ENCODE measurements around the gene KEL.

The KEL gene

DNA sequence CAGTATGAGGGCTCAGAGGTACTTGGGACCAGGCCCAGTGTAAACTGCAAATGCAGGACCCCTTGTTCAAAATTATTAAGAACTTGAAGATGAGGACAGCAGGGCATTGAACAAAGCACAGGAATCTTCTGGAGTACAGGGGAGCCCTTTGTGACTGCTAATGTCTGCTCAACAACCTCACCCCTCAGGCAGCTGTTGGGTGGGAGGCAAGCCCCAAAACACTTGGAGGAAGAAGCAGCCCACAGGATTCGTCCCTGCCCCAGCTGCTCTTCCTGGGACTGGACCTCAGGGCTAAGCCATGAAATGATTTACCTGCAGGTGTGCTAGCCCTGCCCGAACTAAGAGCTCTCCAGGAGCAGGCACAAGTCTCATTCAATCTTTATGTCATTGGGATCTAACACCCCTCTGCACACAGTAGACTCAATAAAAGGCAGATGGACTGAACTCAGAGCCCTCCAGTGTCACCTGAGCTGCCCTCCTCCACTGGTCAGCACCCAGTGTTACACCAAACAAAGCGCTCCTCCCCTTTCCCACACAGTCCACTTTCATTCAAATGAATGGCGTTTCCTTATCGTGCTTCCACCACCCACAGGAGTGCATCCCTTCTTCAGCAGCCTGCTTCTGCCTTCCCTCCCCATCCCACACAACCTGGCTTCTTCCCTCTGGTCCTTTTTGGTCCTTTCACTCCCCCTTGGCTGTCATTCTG is 29.6 kb downstream of the KEL start:
- in situ Hi-C loops (cut with MboI; ENCODE audit: low sequenced_read_pairs), result no loop called here

DNA sequence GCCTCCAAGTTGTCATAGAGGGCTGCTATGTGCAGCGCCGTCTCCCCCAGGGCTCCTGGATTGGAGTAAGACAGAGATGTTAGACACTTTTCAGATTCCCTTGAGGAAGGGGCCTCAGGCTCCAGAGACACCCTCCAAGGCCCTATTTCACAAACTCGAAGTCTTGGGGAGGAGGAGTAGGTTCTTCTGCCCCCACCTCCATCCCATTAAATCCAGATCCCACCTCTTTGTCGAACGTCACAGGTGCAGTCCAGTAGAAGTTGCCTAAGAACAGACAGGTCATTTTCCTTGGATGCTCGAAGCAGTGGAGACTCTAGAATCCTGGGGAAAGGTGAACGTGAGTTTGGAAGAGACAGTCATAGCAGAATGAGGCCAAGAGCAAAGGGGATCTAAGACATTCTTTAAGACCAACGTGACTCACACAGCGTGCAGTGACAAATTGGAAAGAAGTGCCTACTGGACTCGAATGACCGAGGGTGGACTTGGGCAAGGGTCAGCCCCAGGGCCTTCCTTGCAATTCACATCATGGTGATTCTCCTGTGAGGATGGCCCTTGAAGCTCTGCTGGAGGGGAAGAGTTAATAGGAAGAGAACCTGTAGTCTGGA is 31.9 kb downstream of the KEL start:
- in situ Hi-C loops (cut with MboI; ENCODE audit: low sequenced_read_pairs), result no loop called here

DNA sequence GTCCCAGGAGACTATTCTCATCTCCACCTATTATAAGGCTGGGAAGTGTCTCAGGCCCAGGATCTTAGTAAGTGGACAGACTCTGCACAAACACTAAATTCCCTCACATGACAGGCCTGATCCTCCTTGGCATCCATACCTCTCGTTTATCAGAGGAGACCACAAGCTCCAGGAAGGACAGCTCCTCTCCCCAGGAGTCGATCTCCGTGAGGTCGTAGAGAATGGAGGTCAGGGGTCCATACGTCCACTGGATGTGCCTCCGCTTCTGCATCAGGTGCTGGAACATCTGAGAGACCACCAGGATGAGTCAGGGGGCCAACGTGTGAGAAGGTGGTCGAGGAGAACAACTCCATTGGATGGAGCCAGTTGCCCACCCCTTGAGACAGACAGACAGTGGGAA is 34.2 kb downstream of the KEL start:
- in situ Hi-C loops (cut with MboI; ENCODE audit: low sequenced_read_pairs), result no loop called here

DNA sequence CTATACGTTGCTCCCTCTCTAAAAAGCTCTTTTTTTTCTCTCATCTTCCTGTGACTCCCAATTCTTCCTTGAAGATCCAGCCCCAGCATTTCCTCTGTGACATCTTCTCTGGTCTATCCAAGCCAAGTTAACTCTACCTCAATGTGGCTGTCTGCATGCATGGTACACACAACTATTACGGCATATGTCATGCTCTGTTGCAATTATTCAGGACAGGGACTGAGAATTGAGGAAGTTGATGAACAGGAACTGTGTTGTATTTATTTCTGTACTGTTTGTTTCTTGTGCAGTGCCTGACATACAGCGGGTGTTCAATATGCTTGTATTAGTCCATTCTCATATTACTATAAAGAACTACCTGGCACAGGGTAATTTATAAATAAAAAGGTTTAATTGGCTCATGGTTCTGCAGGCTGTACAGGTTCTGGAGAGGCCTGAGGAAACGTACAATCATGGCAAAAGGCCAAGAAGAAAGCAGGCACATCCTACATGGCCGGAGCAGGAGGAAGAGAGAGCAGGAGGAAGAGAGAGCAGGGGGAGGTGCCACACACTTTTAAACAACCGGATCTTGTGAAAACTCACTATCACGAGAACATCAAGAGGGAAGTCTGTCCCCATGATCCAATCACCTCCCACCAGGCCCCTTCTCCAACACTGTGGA is 34.9 kb downstream of the KEL start:
- in situ Hi-C loops (cut with MboI; ENCODE audit: low sequenced_read_pairs), result no loop called here

DNA sequence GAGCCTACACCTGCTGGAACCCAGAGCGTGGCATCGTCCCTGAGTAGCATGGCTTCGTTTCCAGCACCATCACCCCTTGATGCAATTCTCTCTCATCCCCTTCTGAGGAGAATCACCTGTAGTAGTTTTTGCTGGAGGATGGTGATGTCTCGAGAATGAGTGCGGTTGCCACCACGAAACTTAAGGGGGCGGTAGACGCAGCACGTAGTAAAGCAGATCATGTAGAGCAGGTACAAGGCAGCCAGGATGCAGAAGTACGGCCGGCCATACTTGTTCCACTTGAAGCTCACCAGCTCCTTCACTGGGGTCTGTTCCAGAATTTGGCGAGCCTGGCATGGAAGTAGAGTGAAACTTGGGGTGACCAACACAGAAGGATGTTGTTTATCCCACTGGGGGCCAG is 36.8 kb downstream of the KEL start:
- in situ Hi-C loops (cut with MboI; ENCODE audit: low sequenced_read_pairs), result no loop called here

DNA sequence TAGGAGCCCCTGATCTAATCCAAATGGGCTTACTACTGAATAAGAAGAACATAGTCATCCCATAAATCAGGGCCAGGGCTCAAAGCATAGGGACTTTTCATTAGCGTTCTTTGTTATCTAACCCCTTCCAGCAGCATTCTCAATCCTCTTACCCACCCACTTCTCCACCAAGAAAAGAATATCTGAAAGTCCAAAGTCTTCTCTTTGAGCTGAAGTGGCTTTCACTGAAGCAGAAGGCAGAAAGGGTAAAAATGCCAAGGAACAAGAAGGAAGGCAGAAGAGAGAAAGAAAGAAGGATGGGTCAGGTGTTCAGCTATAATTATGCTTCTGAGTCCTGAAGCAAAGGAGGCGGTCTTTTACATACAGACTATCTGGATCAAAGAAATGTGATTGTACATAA is 38.8 kb downstream of the KEL start:
- in situ Hi-C loops (cut with MboI; ENCODE audit: low sequenced_read_pairs), result no loop called here

DNA sequence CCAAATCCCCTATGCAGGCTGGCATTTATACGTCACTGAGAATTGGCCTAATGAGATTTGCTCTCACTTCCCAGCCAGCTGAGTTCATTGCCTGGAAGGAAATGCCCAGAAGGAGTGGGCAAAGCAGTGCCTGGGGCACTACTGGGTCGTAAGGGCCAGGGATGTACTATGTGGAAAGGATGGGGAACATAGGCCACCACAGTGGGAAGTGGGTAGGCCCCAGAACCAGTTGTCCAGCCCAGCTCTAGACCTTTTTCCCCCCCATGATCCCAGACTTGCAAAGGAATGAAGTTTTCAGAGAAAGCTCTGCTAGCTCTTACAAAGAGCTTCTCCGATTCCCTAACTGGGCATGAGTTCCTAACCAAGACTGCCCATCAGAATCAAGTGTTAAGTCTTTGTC is 42.5 kb downstream of the KEL start:
- in situ Hi-C loops (cut with MboI; ENCODE audit: low sequenced_read_pairs), result no loop called here

DNA sequence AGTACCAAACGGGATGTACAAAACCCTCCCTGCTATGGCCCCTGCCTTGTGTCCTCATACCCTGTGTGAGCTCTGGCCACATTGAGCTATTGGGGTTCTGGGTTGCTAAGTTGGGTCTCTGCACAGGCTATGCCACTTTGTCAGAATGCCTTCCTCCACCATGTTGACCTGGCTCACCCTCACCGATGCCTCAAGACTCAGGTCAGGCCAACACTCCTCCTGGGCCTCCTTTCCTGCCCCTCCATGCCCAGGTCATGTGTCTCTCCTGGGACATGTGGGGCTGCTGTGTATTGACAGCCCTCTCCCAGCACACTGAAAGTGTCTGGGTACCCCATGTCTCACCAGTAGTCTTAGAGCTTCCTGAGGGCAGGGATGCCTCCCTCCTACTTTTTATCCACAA is 43.3 kb downstream of the KEL start:
- in situ Hi-C loops (cut with MboI; ENCODE audit: low sequenced_read_pairs), result no loop called here

DNA sequence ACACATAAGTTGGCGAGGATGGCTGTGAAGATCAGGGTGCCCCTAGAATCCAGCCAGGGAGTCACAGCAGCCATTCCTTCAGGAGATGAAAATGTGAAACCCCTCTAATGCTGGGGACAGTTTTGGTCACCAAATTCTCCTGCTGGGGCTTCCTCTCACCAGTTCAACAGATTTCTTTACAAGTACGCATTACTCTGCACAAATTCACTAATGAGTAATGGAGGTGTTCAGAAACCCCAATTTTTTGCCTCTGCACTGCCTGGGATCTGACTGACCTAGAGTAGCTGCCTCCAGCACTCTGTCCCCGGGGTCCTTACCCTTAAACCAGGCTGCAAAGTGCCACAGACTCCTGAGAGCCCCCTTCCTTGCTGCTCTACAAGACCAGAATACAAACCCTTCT is 44.7 kb downstream of the KEL start:
- in situ Hi-C loops (cut with MboI; ENCODE audit: low sequenced_read_pairs), result no loop called here

DNA sequence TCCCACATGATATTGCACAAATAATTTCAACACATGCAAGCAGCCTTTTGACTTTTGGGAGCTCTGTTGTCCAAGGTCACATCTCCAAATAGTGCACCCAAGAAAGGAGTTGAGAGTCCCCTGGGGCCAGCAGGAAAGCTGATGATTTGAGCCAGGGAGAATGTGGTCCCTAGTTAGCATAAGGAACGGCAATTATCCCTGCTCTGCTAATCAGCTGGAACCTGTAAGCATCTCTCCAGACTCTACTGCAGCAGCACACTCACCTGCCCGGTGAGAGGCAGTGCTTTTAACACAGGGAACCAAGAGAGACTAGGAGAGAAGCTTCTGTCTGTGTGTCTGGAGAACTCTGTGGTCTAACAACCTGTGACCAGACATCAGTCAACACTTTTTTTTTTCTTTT is 45.7 kb downstream of the KEL start:
- in situ Hi-C loops (cut with MboI; ENCODE audit: low sequenced_read_pairs), result no loop called here

DNA sequence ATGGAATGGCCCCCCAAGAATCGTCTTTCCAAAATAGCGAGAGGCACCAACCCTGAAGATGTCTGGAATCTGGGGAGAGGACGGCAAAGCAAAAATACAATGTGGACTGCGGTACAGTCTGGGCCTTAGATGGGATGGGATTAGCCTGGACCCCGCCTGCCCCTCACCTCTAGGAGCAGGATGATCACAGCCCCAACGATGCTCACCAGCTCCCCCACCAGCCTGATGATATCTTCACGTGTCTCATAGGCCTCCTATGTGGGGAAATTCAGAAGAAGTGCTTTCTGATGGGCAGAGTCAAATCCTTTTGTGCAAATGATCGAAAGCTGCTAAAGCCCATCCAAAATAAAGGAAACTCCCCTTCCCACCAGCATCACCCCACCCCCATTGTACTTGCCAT is 46.8 kb downstream of the KEL start:
- in situ Hi-C loops (cut with MboI; ENCODE audit: low sequenced_read_pairs), result no loop called here

DNA sequence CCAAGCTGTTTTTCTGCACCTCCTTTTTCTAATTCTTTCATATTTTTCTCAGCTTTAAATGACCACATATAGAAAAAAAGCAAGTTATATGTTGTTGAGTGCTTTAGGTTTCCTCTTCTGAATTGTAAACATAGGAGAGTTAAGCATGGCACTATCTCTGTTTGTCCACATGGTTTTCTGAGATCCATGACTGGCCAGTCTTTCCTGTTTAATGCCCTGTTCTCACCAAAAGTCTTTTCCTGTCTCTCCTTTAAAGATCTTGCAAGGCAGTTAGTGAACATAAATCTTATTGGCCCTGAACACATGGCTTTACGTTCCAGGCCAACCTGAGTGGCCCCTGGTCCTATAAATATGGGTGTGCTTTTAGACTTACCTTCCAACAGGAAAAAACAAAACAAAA is 48.0 kb downstream of the KEL start:
- in situ Hi-C loops (cut with MboI; ENCODE audit: low sequenced_read_pairs), result no loop called here

DNA sequence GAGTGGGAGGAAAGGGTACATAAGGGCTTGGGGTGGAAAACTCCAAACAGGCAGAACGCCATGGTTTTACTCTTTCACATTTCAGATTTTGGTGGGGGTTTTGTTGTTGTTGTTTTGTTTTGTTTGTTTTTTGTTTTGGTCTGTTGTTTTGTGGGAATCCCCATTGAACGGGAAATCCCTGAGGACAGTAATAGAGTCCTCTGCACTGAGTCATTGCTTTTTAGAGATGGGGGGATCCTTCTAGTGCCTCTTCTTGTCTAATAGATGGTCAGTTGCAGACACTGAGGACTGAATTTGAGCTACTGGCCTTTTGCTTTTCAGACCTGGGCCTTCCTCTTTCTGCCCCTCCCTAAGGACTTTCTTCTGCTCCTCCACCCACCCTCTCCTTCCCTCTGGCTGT is 48.6 kb downstream of the KEL start:
- in situ Hi-C loops (cut with MboI; ENCODE audit: low sequenced_read_pairs), result no loop called here

DNA sequence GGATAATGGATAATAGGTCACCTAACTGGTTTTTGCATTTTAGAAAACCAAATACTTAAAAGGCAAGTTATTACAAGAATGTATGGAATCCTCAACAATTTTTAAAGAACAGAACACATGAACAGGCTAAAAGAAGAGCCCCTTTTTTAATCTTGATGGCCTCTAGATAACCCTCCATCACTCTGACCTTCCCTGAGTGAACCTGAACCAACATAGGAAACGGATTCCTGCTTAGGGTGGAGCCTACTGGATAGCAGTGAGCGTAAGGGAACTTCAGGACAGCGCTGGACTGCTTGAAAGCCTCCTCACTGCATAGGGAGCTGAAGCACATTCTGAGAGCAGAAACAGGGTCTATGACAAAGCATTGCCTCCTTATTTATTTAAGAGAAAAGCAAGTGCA is 49.1 kb downstream of the KEL start:
- in situ Hi-C loops (cut with MboI; ENCODE audit: low sequenced_read_pairs), result no loop called here

DNA sequence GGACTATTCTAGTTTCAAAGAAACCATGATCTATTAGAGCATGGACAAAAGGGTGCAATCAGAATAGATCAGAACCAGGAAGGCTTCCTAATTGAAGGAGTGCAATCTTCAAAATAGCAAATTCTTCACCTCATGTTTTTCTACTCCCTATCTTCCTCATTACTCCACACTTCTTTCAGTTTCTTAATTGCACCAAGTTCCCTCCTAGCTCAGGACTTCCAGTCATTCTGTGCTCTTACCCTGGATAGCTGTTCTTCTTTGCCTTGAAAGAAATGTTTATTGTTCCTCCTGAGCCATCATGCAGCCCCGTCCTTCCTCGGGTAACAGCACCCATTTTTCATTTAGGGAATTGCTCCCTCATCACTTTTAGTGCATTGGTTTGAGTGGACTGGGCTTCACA is 51.7 kb downstream of the KEL start:
- in situ Hi-C loops (cut with MboI; ENCODE audit: low sequenced_read_pairs), result no loop called here

DNA sequence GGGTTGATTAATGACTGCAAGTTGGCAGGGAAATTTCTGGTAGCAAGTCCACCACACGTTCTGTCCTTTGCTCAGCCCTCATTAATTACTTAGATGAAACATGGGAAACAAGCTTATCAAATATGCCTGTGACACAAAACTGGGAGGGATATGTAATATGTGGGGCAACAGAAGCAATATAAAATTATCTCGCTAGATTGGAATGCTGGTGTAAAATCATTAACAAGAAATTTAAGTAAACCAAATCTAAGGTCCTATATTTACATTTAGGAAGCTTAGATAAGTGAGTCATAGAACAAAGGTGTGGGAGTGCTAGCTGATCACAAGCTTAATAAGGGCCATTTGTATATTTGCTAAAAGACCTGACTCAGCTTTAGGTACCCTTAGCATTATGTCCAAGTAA is 52.1 kb downstream of the KEL start:
- in situ Hi-C loops (cut with MboI; ENCODE audit: low sequenced_read_pairs), result no loop called here

DNA sequence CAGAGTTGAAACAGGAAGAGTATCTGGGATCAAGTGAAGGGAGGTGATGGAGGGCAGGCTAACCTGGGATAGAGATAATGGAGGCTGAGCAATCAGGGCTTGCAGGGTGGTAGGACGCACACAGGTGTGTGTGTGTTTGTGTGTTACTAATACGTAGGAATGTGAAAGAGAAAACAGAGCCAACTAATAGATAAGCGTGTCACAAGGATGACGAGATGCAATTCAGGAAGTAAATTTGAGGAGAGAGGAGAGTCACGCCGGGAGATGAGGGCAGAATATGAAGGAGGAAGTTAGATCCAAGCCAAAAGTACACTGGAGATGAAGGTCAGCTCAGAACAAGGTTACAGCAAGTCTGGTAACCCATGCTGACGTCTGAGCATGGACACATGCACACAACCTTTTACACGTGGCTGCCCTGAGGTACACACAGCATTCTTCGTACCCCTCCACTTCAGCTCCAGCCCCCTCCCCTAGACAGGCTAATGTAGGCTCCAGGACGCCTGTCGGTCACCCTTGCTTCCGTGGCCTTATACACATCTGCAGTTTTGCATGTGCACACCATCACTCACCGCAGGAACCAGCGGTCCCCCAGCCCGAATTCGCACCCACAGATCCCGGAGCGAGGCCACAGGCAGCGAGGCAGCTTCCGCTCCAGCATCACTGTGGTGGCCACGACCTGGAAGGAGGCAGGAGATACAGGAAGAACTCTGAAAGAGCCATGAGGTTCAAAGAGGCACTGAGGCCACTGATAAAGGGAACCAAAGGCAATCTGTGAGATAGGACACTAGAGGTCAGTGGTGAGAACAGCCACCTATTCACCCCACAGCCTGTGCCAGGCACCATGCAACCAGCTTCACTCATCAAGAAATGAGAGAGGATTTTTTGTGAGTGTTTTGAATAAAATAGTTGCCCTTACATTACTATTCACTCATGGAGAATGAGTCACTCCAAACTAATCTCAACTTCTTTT is 53.0 kb downstream of the KEL start:
- in situ Hi-C loops (cut with MboI; ENCODE audit: low sequenced_read_pairs), result no loop called here

DNA sequence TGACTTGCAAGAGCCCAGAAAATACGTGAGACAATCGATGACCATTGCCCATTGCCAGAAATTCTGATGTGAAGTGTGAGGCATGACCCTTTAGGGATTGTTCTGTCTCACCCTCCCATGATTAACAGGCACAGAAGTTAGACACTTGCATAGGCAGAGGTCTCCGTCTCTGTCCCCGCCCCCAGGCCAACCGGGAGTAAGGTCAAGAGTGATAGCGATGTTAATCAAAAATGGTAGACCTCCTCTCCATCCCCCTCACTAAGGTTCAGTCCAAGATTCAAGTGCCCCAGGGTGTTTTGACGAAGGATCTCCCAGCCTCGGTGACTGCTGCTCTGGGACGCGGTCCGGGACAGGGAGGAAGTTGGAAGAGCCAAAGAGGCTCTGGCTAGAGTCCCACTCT is 53.9 kb downstream of the KEL start:
- in situ Hi-C loops (cut with MboI; ENCODE audit: low sequenced_read_pairs), result no loop called here

DNA sequence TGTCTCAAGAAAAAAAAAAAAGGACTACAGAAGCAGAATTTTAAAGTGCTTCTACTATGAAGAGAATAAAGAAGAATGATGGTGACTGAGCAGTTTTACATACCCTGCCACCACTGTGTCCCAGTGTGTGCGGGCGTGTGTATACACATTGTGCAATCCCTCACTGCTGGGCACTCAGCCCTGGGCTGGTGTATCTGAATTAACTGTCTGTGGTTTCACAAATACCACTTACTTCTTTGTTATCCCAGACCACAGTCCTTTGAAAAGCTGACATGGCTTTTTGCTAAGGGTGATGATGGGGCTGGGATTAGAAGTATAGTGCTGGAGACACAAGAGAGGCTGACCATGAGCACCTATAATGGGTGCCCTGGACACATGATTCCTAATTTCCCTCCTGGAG is 55.5 kb downstream of the KEL start:
- in situ Hi-C loops (cut with MboI; ENCODE audit: low sequenced_read_pairs), result no loop called here

DNA sequence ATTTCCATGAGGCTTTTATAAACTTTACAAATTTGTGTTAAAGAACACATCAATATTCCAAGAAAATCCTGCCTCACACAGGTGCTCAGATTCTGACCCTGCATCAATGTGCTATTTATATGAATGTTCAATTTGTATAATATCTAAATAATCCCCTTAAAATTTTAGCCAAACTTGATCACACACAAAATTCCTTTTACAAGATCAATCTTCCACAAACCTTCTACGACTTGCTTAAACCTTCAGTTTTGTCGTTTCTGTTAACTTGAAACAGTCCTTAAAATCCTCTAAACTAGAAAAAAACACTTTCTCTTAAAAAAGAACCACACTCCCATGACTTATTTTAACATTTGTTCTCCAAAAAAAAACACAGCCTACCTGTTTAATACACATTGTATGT is 56.4 kb downstream of the KEL start:
- in situ Hi-C loops (cut with MboI; ENCODE audit: low sequenced_read_pairs), result no loop called here

DNA sequence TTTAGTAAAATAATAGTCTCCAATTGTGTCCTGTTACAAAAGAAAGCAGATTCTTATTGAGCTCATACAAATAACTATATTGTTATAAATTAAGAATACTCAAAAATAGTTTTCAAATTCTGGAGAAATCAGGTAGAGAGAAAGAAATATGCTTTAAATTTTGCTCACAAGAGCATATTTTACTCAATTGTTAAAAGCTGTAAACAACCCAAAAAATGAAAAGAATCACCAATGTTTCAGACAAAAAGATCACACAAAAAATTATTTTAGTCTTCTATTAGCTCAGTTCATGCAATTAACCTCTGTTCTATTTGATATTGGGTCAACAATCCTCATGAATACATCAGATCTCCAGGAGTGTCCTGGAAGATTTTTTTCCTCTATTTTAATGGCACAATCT is 58.0 kb downstream of the KEL start:
- in situ Hi-C loops (cut with MboI; ENCODE audit: low sequenced_read_pairs), result no loop called here
